Measurements from ENCODE around the gene RTN3.
A peak's percentile ranks its signal among the peaks of the same experiment; 100 is the strongest.

Gene RTN3

DNA sequence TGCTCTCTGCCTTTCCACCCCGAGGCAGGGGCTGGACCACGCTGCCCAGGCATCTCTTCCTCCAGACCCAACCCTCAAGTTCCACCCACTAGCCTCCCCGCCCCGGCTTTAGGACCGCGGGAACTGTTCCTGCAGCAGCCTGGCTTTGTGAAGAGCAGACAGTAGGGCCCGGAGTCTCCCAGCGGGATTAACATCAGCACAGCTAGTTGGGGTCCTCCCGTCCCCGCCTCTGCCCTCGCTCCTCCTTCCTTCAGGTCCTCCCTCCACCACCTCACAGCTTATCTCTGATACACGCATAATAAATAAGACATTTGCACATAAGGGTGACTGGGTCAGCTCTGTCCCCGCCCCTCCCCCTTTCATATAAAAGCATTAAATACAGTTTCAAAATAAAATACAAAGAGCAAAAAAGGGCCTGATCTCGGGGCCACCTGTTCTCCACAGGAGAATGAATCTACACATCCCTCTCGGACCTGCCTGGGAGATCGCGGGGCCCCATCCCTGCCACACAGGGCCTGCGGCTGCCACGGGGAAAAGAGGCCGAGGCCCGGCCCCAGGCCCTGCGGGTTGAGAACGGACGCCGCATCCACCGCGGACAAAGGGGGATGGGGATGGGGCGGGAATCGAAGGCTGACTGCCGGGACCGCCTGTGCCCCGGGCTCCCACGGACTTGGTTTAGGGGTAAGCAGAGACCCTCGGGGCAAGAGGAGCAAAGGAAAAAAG, 80.8 kb downstream of the RTN3 start:
- Histone ChIP-seq H3K4me1 (ENCODE audit: insufficient read depth, poor library complexity, severe bottlenecking) (peaks cover 1% of the 10 kb centered on the region), H3K27me3 (ENCODE audit: insufficient read depth, poor library complexity, severe bottlenecking) (no peaks in the 10 kb centered on the region), H3K27ac (ENCODE audit: poor library complexity, severe bottlenecking) (no peak overlapping the region), H3K36me3 (ENCODE audit: low read depth) (peaks cover 15% of the 10 kb centered on the region), H3K9me3 (ENCODE audit: severe bottlenecking) (no peaks in the 10 kb centered on the region), H3K4me3 (ENCODE audit: severe bottlenecking) (no peak overlapping the region)
- ATAC-seq (ENCODE audit: low read depth) (no peak), DNase-seq (ENCODE audit: low spot score) (no peak)
- TF ChIP-seq, protein P1, sequence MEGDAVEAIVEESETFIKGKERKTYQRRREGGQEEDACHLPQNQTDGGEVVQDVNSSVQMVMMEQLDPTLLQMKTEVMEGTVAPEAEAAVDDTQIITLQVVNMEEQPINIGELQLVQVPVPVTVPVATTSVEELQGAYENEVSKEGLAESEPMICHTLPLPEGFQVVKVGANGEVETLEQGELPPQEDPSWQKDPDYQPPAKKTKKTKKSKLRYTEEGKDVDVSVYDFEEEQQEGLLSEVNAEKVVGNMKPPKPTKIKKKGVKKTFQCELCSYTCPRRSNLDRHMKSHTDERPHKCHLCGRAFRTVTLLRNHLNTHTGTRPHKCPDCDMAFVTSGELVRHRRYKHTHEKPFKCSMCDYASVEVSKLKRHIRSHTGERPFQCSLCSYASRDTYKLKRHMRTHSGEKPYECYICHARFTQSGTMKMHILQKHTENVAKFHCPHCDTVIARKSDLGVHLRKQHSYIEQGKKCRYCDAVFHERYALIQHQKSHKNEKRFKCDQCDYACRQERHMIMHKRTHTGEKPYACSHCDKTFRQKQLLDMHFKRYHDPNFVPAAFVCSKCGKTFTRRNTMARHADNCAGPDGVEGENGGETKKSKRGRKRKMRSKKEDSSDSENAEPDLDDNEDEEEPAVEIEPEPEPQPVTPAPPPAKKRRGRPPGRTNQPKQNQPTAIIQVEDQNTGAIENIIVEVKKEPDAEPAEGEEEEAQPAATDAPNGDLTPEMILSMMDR (IDR thresholded peaks at IDR 0.05; ENCODE audit: poor library complexity, severe bottlenecking): no peak

DNA sequence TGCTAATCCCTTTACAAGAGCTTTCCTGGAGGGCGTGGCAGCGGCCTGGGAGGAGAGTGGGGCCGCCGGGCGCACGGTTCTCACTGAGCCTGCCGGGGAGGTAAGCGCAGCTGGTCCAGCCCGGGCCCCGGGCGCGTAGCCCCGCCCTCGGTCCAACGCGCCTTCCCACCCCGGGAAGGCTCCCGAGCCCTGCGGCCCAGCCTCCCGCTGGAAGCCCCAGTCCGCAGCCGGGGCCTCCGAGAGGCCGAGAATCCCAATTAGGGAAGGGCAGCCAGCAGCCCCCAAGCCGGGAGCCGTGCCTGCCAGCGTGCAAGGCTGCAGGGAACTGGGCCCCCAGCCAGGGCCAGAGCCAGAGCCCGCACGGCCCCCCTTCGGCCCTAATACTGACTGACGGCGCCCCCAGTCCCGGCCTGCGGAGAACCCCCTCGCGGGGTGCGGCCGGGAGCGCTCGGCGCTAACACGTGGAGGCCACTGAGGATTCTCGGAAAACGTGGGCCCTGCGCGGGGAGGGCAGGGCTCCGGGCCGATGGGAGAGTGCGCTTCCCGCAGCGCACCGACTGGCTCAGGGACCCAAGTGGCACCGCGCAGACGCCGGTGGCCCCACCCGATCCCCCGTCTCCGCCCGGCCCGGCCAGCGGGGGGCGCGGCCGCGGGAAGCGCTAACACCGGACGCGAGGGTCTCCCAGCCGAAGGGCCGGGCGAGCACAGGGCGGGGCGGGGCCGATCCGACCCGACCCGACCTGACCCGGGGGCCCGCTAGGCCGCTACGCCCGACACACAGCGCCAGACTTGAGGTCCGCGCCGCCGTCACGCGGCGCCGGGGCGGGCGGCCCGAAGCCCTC, 81.6 kb downstream of the RTN3 start:
- TF ChIP-seq, protein P1 (IDR thresholded peaks at IDR 0.05; ENCODE audit: poor library complexity, severe bottlenecking): no peak
- no peak for DNase-seq (ENCODE audit: low spot score)
- H3K4me3 ChIP-seq (ENCODE audit: severe bottlenecking): no peak overlapping the region

DNA sequence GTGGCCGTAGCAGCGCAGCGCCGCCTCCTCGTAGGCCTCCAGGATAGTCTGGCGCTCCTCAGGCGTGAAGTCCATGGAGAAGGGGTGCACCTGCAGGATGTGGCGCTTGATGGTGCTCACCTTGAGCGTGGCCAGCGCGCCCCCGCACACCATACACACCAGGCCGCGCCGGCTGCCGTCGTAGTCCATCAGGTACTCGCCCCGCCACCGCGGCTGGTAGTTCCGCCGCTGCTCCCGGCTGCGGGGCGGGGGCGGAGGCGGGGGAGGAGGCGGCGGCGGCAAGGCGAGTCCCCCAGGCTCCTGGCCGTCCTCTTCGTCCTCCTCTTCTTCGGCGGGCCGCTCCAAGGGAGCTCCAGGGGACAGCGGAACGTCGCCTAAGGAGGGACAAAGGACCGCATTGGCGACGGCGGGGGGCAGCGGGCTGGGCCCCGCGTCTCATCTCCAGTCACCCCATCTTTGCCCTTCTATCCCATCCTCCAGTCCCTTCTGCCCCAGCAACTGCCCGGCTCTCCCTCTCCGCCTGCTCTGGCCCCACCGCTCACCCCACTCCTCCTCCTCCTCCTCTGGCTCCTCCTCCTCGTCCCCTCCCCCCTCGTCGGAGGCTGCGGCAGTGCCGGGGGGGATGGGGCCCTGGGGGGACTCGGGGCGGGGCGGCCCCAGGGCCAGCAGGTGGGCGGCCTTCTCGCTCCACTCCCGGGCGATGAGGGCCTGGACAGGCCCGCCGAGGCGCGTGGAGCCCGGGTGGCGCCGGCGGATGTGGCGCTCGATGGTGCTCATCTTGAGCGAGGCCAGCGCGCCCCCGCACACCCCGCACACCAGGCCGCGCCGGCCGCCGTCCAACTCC, 82.4 kb downstream of the RTN3 start:
- ATAC-seq (ENCODE audit: low read depth): no peak
- no peak overlapping the region for H3K4me3 ChIP-seq (ENCODE audit: severe bottlenecking)

More for the DNA sequence above, 81.6 kb downstream of the RTN3 start:
- Histone ChIP-seq H3K27ac (ENCODE audit: poor library complexity, severe bottlenecking) (no peak overlapping the region), H3K9me3 (ENCODE audit: severe bottlenecking) (no peaks in the 10 kb centered on the region), H3K4me1 (ENCODE audit: insufficient read depth, poor library complexity, severe bottlenecking) (peaks cover 4% of the 10 kb centered on the region), H3K36me3 (ENCODE audit: low read depth) (peaks cover 10% of the 10 kb centered on the region), H3K27me3 (ENCODE audit: insufficient read depth, poor library complexity, severe bottlenecking) (no peaks in the 10 kb centered on the region)
- ATAC-seq (ENCODE audit: low read depth): no peak

DNA sequence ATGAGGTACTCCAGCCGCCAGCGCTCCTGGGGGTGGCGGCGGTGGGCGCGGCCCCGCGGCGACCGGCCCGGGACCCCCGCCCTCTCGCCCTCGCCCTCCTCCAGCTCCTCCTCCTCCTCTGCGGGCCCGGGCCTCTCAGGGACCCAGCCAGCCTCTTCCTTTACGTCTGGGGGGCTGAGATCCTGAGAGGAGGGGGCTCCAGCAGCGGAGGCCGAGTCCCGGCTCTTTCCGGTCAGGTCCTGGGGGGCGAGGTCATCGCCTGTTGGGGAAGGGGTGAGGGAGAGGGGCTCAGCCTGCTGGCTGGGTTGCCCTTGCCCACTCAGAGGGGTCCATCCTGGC, 83.0 kb downstream of the RTN3 start:
- Histone ChIP-seq H3K4me1 (ENCODE audit: insufficient read depth, poor library complexity, severe bottlenecking) (peaks cover 4% of the 10 kb centered on the region), H3K4me3 (ENCODE audit: severe bottlenecking) (no peak overlapping the region), H3K27me3 (ENCODE audit: insufficient read depth, poor library complexity, severe bottlenecking) (no peaks in the 10 kb centered on the region), H3K36me3 (ENCODE audit: low read depth) (peaks cover 6% of the 10 kb centered on the region), H3K9me3 (ENCODE audit: severe bottlenecking) (no peaks in the 10 kb centered on the region), H3K27ac (ENCODE audit: poor library complexity, severe bottlenecking) (no peak overlapping the region)
- DNase-seq (ENCODE audit: low spot score) (no peak), ATAC-seq (ENCODE audit: low read depth) (no peak)
- TF ChIP-seq, protein P1 (IDR thresholded peaks at IDR 0.05; ENCODE audit: poor library complexity, severe bottlenecking): no peak

More for the DNA sequence above, 82.4 kb downstream of the RTN3 start:
- H3K27ac ChIP-seq (ENCODE audit: poor library complexity, severe bottlenecking): no peak overlapping the region
- H3K4me1 ChIP-seq (ENCODE audit: insufficient read depth, poor library complexity, severe bottlenecking): peaks cover 4% of the 10 kb centered on the region
- H3K9me3 ChIP-seq (ENCODE audit: severe bottlenecking): no peaks in the 10 kb centered on the region
- TF ChIP-seq, protein P1 (IDR thresholded peaks at IDR 0.05; ENCODE audit: poor library complexity, severe bottlenecking): no peak
- peaks cover 6% of the 10 kb centered on the region for H3K36me3 ChIP-seq (ENCODE audit: low read depth)
- H3K27me3 ChIP-seq (ENCODE audit: insufficient read depth, poor library complexity, severe bottlenecking): no peaks in the 10 kb centered on the region
- peak; percentile 64 for DNase-seq (ENCODE audit: low spot score)
